Choroid plexus epithelial cell (primary cell): ENCODE measurements around the gene PRMT6.
"Not testable (repeated sequence)": the region's sequence is repeated elsewhere in the genome, so short reads cannot be mapped to it uniquely, and the experiment has no call there.

Experiments
- DNase-seq: peaks from one replicate; pipeline ENCODE4 v3.0.0-alpha.2; 2010; ENCODE audit warnings: low read depth
- H3K4me3 ChIP-seq: 2 replicates; pipeline ENCODE4 v1.5.1; 2011; ENCODE audit warnings: low read depth, mild to moderate bottlenecking, control low read depth, low read length, moderate library complexity
- CTCF ChIP-seq: conservative IDR thresholded peaks from 2 replicates; pipeline ENCODE4 v1.5.1; 2011; ENCODE audit warnings: low read depth, mild to moderate bottlenecking, control low read depth, inconsistent platforms, low read length, moderate library complexity

PRMT6 gene

DNA sequence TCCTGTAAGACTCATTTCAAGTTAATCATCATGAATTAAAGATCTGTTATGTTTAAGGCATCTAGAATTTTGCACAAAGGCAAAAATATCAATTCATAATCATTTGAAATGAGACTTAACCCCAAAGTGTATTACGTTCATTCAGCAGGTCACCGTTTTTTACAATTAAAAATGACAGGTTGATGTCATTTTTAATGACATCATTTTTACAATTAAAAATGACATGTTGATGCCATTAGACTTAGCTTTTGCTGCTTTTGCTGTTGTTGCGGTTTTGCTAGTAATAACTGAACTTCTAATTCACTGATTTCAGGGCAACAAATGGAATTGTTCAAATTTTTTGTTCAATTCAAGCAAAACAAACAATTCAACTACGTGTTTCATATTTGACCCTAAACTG is 17.0 kb downstream of the PRMT6 start:
- no peak for DNase-seq
- no peak overlapping the region for H3K4me3 ChIP-seq
- no peak for TF ChIP-seq CTCF

- no peak for TF ChIP-seq CTCF
- peak; percentile 17 for DNase-seq
- H3K4me3 ChIP-seq, result no peak overlapping the region
Observed at GRCh38 chr1:107076841-107077240, 20.4 kb downstream of the PRMT6 start.

- no peak overlapping the region for H3K4me3 ChIP-seq
- DNase-seq, result no peak
- no peak for TF ChIP-seq CTCF
Observed at GRCh38 chr1:107079249-107079648, 22.8 kb downstream of the PRMT6 start.

GRCh38 chr1:107081102-107081501 is 24.6 kb downstream of the PRMT6 start:
- DNase-seq, result no peak
- TF ChIP-seq CTCF, result no peak
- H3K4me3 ChIP-seq, result no peak overlapping the region

DNA sequence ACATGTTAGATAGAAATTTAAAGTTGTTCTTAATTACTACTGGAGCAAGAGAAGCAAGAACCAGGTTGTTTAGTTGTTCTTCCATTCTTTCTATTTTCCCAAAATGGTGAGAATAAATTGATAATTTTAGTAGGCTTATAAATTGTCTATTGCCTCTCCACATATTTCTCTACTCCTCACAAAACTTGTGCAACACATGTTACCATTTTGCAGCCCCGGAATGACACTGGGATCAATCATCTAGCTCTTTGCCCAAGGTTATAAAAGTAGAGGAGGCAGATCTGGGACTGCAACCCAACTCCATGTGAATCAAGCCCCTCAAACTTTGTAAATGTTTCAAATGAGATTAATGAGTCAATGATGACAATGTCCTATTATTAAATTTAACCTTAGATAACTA is 34.9 kb downstream of the PRMT6 start:
- no peak for TF ChIP-seq CTCF

DNA sequence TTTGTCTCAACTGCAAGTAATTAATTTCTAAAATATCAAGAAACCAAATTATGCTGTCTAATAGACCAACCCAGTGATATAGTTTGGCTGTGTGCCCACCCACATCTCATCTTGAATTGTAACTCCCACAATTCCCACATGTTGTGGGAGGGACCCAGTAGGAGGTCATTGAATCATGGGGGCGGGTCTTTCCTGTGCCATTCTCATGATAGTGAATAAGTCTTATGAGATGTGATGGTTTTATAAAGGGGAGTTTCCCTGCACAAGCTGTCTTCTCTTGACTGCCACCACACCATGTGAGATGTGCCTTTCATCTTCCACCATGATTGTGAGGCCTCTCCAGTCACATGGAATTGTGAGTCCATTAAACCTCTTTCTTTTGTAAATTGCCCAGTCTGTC is 36.9 kb downstream of the PRMT6 start:
- not testable (repeated sequence) for H3K4me3 ChIP-seq
- DNase-seq, result peak; percentile 6

More for the DNA sequence above, 34.9 kb downstream of the PRMT6 start:
- no peak overlapping the region for H3K4me3 ChIP-seq
- no peak for DNase-seq

DNA sequence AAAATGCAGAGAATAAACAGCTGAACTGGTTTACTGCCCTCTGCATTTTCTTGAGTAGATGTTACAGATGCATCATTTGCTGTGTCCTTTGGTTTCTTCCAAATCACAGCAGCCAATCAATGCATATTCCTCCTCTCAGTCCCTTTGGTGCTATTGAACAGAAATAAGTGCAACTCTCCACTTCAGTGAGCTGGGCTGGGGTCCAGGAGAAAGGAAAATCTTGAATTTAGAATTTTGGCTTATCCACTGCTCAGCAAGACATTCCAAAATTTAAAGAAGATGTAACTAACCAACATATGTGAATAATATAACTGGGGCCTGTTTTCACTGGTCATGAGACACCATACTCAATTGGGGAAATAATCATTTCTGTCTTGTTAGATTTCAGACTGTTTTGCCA is 39.2 kb downstream of the PRMT6 start:
- DNase-seq, result no peak
- TF ChIP-seq CTCF, result no peak
- no peak overlapping the region for H3K4me3 ChIP-seq

- no peak overlapping the region for H3K4me3 ChIP-seq
- TF ChIP-seq CTCF, result no peak
- DNase-seq, result no peak
Observed at GRCh38 chr1:107096690-107097089, 40.2 kb downstream of the PRMT6 start.
